Neural crest cell (in vitro differentiated cells): ENCODE results near the gene P3H1. TPM values are rescaled to one million over a fixed set of nuclear protein-coding genes. Genes with fewer than 3 reads are reported as not detected.

Experiments
- DNase-seq: peaks from one replicate; pipeline ENCODE4 v3.0.0; 2021; ENCODE audit warnings: low read depth, mixed read lengths, low spot score
- H3K27ac Mint-ChIP-seq: one replicate; pipeline ENCODE4 v1.8.0; 2021; ENCODE audit warnings: mild to moderate bottlenecking, mixed read lengths; ENCODE audit not compliant: unreplicated experiment
- H3K27me3 Mint-ChIP-seq: 2 replicates; pipeline ENCODE4 v1.8.0; 2021; ENCODE audit warnings: low read depth, mild to moderate bottlenecking, mixed read lengths
- H3K36me3 Mint-ChIP-seq: 2 replicates; pipeline ENCODE4 v1.8.0; 2021; ENCODE audit warnings: low read depth, mild to moderate bottlenecking, mixed read lengths
- H3K4me1 Mint-ChIP-seq: 2 replicates; pipeline ENCODE4 v1.8.0; 2021; ENCODE audit warnings: mixed read lengths
- H3K4me3 Mint-ChIP-seq: one replicate; pipeline ENCODE4 v1.8.0; 2021; ENCODE audit warnings: mild to moderate bottlenecking, mixed read lengths
- H3K9me3 Mint-ChIP-seq: 2 replicates; pipeline ENCODE4 v1.8.0; 2021; ENCODE audit warnings: mixed read lengths
- total RNA-seq: library from RNA; stranded (reverse); gene quantifications from 2 replicates; pipeline ENCODE4 v1.2.1, GENCODE V29; 2021
- TF ChIP-seq, protein P1 (sequence below): fragments of 200-600 bp; sonication (generic); conservative IDR thresholded peaks from 2 replicates; pipeline ENCODE4 v1.5.0; 2021; ENCODE audit warnings: antibody characterized with exemption, mild to moderate bottlenecking

P3H1 gene
- total RNA-seq, 1 donor from 2014 or later = 88.6 TPM

DNA sequence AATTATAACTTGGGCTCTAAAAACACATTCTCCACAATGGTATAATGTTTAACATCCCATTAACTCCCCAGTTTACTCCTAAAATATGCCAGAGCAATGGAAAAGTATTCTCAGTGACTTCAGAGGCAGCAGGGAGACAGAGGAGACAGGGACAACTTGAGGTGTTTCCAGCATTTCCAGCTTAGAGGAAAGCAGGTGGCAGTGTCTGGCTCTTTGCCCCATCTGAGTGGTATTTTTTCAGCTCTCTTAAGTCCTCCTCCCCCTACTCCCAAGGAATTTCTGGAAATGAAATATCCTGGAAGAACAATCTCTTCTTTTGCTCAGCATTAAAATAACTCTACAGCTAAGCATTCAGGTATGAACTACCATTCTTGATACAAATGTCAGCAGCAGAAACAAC lies 39.3 kb upstream of the P3H1 start:
- Mint-ChIP-seq H3K4me1 (no peaks in the 10 kb centered on the region), H3K4me3 (no peak overlapping the region), H3K27me3 (no peaks in the 10 kb centered on the region), H3K36me3 (peaks cover 15% of the 10 kb centered on the region), H3K9me3 (peaks cover 4% of the 10 kb centered on the region), H3K27ac (no peak overlapping the region)
- TF ChIP-seq, protein P1, sequence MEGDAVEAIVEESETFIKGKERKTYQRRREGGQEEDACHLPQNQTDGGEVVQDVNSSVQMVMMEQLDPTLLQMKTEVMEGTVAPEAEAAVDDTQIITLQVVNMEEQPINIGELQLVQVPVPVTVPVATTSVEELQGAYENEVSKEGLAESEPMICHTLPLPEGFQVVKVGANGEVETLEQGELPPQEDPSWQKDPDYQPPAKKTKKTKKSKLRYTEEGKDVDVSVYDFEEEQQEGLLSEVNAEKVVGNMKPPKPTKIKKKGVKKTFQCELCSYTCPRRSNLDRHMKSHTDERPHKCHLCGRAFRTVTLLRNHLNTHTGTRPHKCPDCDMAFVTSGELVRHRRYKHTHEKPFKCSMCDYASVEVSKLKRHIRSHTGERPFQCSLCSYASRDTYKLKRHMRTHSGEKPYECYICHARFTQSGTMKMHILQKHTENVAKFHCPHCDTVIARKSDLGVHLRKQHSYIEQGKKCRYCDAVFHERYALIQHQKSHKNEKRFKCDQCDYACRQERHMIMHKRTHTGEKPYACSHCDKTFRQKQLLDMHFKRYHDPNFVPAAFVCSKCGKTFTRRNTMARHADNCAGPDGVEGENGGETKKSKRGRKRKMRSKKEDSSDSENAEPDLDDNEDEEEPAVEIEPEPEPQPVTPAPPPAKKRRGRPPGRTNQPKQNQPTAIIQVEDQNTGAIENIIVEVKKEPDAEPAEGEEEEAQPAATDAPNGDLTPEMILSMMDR = no peak
- no peak for DNase-seq

DNA sequence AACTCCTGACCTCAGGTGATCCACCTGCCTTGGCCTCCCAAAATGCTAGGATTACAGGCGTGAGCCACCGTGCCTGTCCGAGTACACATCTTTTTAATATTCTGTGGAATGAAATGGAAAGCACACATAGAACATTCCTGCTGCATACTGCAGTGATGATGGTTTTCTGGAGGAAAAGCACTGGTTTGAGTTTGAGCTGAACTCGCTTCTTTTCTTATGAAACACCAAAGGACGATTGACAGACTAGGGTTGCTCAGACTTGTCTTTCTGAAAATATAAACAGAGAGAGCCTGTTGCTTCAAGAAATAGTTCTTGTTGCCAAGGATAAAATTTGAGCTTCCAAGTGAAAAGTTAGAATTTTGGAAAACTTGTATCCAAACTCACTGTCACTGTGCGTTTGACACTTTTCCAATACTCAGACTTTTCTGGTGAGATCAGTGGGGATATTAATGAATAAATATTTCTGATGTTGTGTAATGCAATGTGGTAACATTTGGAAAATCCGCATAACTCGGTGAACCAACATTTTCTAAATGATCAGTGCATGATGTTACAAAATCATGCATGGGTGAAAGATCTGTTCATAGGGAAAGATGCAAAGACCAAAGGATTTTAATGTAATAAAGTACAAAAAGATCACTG lies 35.1 kb upstream of the P3H1 start:
- Mint-ChIP-seq H3K27ac (no peak overlapping the region), H3K4me1 (no peaks in the 10 kb centered on the region), H3K9me3 (peaks cover 4% of the 10 kb centered on the region), H3K27me3 (no peaks in the 10 kb centered on the region), H3K36me3 (peaks cover 15% of the 10 kb centered on the region), H3K4me3 (no peak overlapping the region)
- TF ChIP-seq, protein P1 = no peak
- DNase-seq = no peak

DNA sequence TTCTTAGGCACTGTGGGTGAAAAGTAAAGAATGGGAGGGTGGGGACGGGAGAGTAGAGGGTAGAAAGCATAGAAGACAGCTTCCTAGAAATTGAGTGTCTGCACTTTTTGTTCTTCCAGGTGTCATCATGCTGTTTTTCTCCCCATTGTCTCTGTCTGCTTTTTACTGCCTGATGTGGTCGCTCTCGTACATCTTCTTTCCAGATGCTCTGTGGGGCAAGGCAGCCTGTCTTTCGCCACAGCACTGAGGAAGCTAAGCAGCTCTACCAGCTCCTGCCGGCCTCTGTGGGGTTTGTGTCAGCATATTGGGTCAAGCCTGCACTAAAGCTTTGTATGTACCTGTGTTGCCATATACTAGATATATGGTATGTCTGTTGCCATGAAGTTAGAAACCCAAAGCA lies 31.2 kb upstream of the P3H1 start:
- no peak for DNase-seq
- H3K27ac Mint-ChIP-seq = no peak overlapping the region
- peaks cover 4% of the 10 kb centered on the region for H3K4me1 Mint-ChIP-seq

DNA sequence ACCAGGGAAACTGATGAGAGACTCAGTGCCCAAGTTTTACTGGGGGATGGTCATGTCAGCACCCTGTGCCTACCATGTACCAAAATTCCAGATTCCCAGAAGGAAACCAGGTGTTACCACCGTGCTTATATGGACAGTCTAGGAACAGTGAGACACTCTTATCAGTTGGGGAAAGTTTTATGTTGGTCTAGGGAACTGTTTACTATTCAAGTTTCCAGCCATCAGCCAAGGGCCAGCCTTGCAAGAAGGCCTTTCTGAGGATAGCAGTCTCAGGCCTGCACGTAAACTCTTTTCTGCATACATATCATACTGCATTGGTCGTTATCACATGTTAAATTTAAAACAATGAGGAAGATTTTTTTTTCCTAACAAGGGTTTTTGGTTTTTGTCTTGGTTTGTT lies 30.6 kb upstream of the P3H1 start:
- no peak overlapping the region for H3K27ac Mint-ChIP-seq
- H3K9me3 Mint-ChIP-seq = no peaks in the 10 kb centered on the region
- no peaks in the 10 kb centered on the region for H3K36me3 Mint-ChIP-seq
- no peak overlapping the region for H3K4me3 Mint-ChIP-seq
- TF ChIP-seq, protein P1 = no peak
- peaks cover 4% of the 10 kb centered on the region for H3K4me1 Mint-ChIP-seq
- DNase-seq = no peak
- H3K27me3 Mint-ChIP-seq = no peaks in the 10 kb centered on the region

More for the DNA sequence above, 31.2 kb upstream of the P3H1 start:
- Mint-ChIP-seq H3K36me3 (no peaks in the 10 kb centered on the region), H3K27me3 (no peaks in the 10 kb centered on the region), H3K9me3 (no peaks in the 10 kb centered on the region), H3K4me3 (no peak overlapping the region)
- TF ChIP-seq, protein P1 = no peak

DNA sequence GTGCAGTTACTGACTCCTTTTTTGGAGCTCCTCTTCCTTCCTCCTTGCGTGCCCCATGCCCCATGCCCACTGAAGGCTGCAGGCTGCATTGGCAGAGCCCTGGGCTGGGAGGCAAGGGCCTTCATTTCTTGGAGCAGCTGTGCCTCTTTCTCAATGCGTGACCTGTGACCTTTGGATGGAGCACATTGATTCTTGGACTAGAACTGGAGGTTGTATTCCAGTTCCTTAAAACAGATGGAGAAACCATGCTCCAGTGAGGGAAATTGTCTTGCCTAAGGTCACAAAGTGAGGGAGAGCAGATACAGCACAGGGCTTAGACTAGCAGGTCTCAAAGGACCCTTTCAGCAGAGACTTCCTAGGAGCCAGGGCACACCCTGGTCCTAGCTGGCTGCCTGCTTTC lies 27.0 kb upstream of the P3H1 start:
- no peaks in the 10 kb centered on the region for H3K9me3 Mint-ChIP-seq
- TF ChIP-seq, protein P1 = no peak
- H3K27ac Mint-ChIP-seq = no peak overlapping the region
- no peak for DNase-seq
- no peaks in the 10 kb centered on the region for H3K36me3 Mint-ChIP-seq
- H3K27me3 Mint-ChIP-seq = no peaks in the 10 kb centered on the region
- H3K4me3 Mint-ChIP-seq = no peak overlapping the region
- H3K4me1 Mint-ChIP-seq = peaks cover 4% of the 10 kb centered on the region
